ENCODE measurements around the gene COLEC12. TPM values are rescaled to one million over a fixed set of nuclear protein-coding genes. Genes with fewer than 3 reads are reported as not detected.

The COLEC12 gene
- total RNA-seq, 4 donors from 2014 or later = 6.3 to 34.7 (median 19.8) TPM

GRCh38 chr18:396251-396555, 104.3 kb downstream of the COLEC12 start:
- WGBS, 2 donors = 60 to 64% methylated on average over 1 of the region's 1 CpG
- H3K27ac ChIP-seq = no peak overlapping the region
- intact Hi-C loops (cut with DNase I) = no loop called here

DNA sequence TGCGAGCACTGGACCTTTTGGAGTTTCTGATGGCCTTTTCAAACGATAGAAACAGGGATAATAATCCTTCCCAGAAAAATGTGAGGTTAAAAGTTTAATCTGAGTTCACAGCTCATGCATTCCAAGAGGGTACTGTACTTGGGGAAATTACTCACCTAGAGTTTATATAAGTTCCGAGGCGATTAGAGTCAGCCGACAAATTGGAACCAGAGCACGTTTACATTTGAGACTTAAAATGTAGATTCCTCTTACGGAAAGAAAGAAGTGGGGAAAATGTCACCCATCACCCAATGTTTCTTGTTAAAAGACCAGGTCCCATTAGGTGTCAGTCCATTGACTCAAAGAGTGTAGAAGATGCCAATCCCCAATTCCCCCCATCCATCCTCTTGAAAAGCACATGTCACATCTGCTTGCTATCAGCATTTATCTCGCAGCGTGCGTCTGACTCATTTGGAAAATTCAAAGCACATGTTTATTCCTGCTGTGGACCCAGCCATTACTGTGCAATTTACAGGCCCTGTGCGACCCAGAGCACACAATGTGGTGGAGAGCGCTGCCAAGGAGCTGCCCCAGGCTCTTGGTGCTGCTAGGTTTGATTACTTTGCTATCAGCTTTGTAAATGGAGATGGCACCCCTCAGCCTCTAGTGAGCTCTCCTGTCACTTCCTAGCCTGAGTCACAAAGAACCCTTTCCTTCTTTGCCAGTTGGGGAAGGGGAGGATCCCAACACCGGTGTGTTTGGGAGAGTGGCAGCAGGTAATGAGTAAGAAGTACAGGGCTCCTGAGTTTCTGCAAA, 104.8 kb downstream of the COLEC12 start:
- no peak overlapping the region for H3K27ac ChIP-seq

More at GRCh38 chr18:396251-396555, 104.3 kb downstream of the COLEC12 start:
- Histone ChIP-seq H3K4me1 (peaks cover 6 to 12% of the 10 kb centered on the region in 2 donors), H3K36me3 (no peaks in the 10 kb centered on the region), H3K27me3 (no peaks in the 10 kb centered on the region), H3K4me3 (replicated peaks in 1 of 3) (no peak overlapping the region), H3K9me3 (no peaks in the 10 kb centered on the region)
- DNase-seq = no peak
- TF ChIP-seq POLR2A (IDR thresholded peaks at IDR 0.05) = no peak
- TF ChIP-seq, protein P1, sequence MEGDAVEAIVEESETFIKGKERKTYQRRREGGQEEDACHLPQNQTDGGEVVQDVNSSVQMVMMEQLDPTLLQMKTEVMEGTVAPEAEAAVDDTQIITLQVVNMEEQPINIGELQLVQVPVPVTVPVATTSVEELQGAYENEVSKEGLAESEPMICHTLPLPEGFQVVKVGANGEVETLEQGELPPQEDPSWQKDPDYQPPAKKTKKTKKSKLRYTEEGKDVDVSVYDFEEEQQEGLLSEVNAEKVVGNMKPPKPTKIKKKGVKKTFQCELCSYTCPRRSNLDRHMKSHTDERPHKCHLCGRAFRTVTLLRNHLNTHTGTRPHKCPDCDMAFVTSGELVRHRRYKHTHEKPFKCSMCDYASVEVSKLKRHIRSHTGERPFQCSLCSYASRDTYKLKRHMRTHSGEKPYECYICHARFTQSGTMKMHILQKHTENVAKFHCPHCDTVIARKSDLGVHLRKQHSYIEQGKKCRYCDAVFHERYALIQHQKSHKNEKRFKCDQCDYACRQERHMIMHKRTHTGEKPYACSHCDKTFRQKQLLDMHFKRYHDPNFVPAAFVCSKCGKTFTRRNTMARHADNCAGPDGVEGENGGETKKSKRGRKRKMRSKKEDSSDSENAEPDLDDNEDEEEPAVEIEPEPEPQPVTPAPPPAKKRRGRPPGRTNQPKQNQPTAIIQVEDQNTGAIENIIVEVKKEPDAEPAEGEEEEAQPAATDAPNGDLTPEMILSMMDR (IDR thresholded peaks at IDR 0.05) = no peak

GRCh38 chr18:394987-395362, 105.5 kb downstream of the COLEC12 start:
- intact Hi-C loops (cut with DNase I) = no loop called here
- TF ChIP-seq, protein P1 (IDR thresholded peaks at IDR 0.05) = no peak
- Histone ChIP-seq H3K27me3 (no peaks in the 10 kb centered on the region), H3K4me1 (peaks cover 6 to 12% of the 10 kb centered on the region in 2 donors), H3K4me3 (replicated peaks in 1 of 3) (no peak overlapping the region), H3K36me3 (no peaks in the 10 kb centered on the region), H3K9me3 (no peaks in the 10 kb centered on the region), H3K27ac (no peak overlapping the region)
- DNase-seq = peak; percentile 7 to 14
- WGBS, 2 donors = 13 to 17% methylated on average over 1 of the region's 1 CpG

More for the DNA sequence above, 104.8 kb downstream of the COLEC12 start:
- no peak for DNase-seq
- Histone ChIP-seq H3K4me1 (peaks cover 6 to 12% of the 10 kb centered on the region in 2 donors), H3K27me3 (no peaks in the 10 kb centered on the region), H3K36me3 (no peaks in the 10 kb centered on the region), H3K4me3 (replicated peaks in 1 of 3) (no peak overlapping the region), H3K9me3 (no peaks in the 10 kb centered on the region)
- TF ChIP-seq POLR2A (IDR thresholded peaks at IDR 0.05) = no peak
- TF ChIP-seq, protein P1 (IDR thresholded peaks at IDR 0.05) = no peak
- WGBS, 2 donors = 50 to 51% methylated on average over 13 of the region's 13 CpGs
- intact Hi-C loops (cut with DNase I) = no loop called here

DNA sequence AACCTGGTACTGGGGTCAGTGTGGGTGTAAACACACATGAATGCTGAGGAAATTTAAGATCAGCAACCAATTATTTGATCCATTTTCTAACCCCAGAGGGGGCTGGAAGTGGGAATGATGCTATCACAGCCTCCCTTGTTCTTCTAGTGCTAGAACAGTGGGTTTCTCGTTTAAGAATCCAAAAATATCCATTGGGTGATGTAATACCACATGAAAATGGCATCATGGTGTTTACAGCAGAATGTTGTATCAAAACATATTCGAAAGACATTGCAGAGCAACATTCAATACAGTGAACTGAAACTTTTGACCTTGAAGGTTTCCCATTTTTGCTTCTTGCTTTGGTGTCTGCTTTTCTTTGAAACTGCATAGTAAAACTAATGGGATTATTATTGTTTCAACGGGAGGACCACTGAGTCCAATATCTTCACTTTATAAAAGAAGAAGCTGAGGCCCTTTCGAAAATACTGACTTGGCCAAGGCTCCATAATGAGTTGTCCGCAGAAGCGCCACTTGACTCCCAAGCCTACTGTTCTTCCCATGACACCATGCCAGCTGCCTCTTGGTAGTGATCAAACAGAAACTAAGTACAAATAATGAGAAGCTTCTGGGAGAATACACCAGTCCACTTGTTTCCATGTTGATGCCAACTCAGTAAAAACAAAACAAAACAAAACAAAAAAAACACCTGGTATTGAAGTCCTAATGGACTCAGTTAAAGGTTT, 106.1 kb downstream of the COLEC12 start:
- H3K27me3 ChIP-seq = no peaks in the 10 kb centered on the region
- WGBS, 2 donors = 77 to 89% methylated on average over 6 of the region's 6 CpGs
- no peaks in the 10 kb centered on the region for H3K9me3 ChIP-seq
- TF ChIP-seq POLR2A (IDR thresholded peaks at IDR 0.05) = no peak
- TF ChIP-seq, protein P1 (IDR thresholded peaks at IDR 0.05) = no peak
- intact Hi-C loops (cut with DNase I) = no loop called here
- no peaks in the 10 kb centered on the region for H3K36me3 ChIP-seq
- H3K27ac ChIP-seq = no peak overlapping the region
- no peak for DNase-seq
- H3K4me3 ChIP-seq (replicated peaks in 1 of 3) = no peak overlapping the region
- peaks cover 6 to 12% of the 10 kb centered on the region in 2 donors for H3K4me1 ChIP-seq

- no peaks in the 10 kb centered on the region for H3K9me3 ChIP-seq
- 85 to 94% methylated on average over 6 of the region's 6 CpGs for WGBS, 2 donors
- no peaks in the 10 kb centered on the region for H3K36me3 ChIP-seq
- intact Hi-C loops (cut with DNase I) = no loop called here
- no peak overlapping the region for H3K4me3 ChIP-seq (replicated peaks in 1 of 3)
- no peak overlapping the region for H3K27ac ChIP-seq
- no peak for TF ChIP-seq POLR2A (IDR thresholded peaks at IDR 0.05)
- TF ChIP-seq, protein P1 (IDR thresholded peaks at IDR 0.05) = no peak
- no peak for DNase-seq
- peaks cover 6 to 12% of the 10 kb centered on the region in 2 donors for H3K4me1 ChIP-seq
- H3K27me3 ChIP-seq = no peaks in the 10 kb centered on the region
These were observed 106.9 kb downstream of the COLEC12 start for GRCh38 chr18:393574-393957.

All from thyroid gland (tissue), 4 donors.